Urinary bladder (tissue), 4 donors: ENCODE data around the gene PCDHGB5. TPM values are rescaled to one million over a fixed set of nuclear protein-coding genes. Genes with fewer than 3 reads are reported as not detected.
"Not testable (repeated sequence)": the region's sequence is repeated elsewhere in the genome, so short reads cannot be mapped to it uniquely, and the experiment has no call there.

Source experiments
- DNase-seq: peaks from one replicate; pipeline ENCODE4 v3.0.0-alpha.2; 2015; ENCODE audit errors: extremely low spot score
- H3K27ac ChIP-seq: one replicate; pipeline ENCODE4 v1.5.1; 2013; ENCODE audit warnings: low read depth, mild to moderate bottlenecking, moderate library complexity
- H3K36me3 ChIP-seq: one replicate; pipeline ENCODE4 v1.6.1; 2013; ENCODE audit warnings: mild to moderate bottlenecking, moderate library complexity; ENCODE audit not compliant: insufficient read depth
- H3K4me1 ChIP-seq: one replicate; pipeline ENCODE4 v1.6.1; 2013; ENCODE audit warnings: mild to moderate bottlenecking, moderate library complexity; ENCODE audit not compliant: insufficient read depth
- H3K4me3 ChIP-seq: one replicate; pipeline ENCODE4 v1.5.1; 2013; ENCODE audit warnings: low read depth, low read length
- WGBS: extraction: QIAGEN DNeasy Blood & Tissue Kit; methylation state at CpG from one replicate; pipeline ENCODE4 v1.1.7; 2013; 5-methylcytosine and 5-hydroxymethylcytosine counted together
- polyA plus RNA-seq: library from polyadenylated mRNA; stranded (reverse); fragments of 200-250 nt; gene quantifications from one replicate; pipeline ENCODE4 v1.2.3, GENCODE V29; 2013
- total RNA-seq: library from RNA; depleted of rRNA; stranded (reverse); fragments of >200 nt; gene quantifications from one replicate; pipeline ENCODE4 v1.2.3, GENCODE V29; 2014
- donor health status: healthy with polysubstance abuse.
- donor health status: healthy.

The PCDHGB5 gene
- total and polyA plus RNA-seq, 2 donors, result 4.7 to 13.5 TPM

GRCh38 chr5:141431286-141431685, 33.5 kb downstream of the PCDHGB5 start:
- no peak overlapping the region for H3K27ac ChIP-seq
- DNase-seq, result no peak
- no peaks in the 10 kb centered on the region for H3K4me1 ChIP-seq
- H3K36me3 ChIP-seq, result no peaks in the 10 kb centered on the region
- WGBS, result 14% methylated on average over 37 of the region's 37 CpGs
- H3K4me3 ChIP-seq, result peak overlapping the region; percentile 0

DNA sequence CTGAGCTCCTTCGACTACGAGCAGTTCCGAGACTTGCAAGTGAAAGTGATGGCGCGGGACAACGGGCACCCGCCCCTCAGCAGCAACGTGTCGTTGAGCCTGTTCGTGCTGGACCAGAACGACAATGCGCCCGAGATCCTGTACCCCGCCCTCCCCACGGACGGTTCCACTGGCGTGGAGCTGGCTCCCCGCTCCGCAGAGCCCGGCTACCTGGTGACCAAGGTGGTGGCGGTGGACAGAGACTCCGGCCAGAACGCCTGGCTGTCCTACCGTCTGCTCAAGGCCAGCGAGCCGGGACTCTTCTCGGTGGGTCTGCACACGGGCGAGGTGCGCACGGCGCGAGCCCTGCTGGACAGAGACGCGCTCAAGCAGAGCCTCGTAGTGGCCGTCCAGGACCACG, 34.6 kb downstream of the PCDHGB5 start:
- H3K36me3 ChIP-seq, H3K4me1 ChIP-seq, H3K4me3 ChIP-seq, H3K27ac ChIP-seq, DNase-seq: not testable (repeated sequence)
- 34% methylated on average over 37 of the region's 38 CpGs for WGBS

DNA sequence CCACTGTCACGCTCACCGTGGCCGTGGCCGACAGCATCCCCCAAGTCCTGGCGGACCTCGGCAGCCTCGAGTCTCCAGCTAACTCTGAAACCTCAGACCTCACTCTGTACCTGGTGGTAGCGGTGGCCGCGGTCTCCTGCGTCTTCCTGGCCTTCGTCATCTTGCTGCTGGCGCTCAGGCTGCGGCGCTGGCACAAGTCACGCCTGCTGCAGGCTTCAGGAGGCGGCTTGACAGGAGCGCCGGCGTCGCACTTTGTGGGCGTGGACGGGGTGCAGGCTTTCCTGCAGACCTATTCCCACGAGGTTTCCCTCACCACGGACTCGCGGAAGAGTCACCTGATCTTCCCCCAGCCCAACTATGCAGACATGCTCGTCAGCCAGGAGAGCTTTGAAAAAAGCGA, 35.0 kb downstream of the PCDHGB5 start:
- H3K27ac ChIP-seq, result not testable (repeated sequence)

DNA sequence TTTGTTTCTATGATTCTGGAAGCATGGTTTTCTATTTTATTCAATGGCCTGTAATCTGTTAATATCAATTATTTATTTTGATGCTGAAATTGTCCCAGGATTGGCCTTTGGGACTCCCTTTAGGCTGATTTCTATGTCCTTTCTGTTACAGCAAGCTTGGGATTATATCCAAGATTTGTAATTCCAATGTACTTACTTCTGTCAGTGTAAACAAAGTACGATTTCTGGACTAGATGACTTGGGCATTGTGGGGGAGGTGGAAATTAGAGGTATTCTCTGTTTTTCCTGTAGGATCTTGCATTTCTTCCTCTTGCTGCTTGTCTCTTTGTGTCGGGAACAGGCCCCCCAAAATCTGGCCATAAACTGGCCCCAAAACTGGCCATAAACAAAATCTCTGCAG, 36.3 kb downstream of the PCDHGB5 start:
- H3K4me3 ChIP-seq, result no peak overlapping the region
- no peaks in the 10 kb centered on the region for H3K4me1 ChIP-seq
- H3K36me3 ChIP-seq, result no peaks in the 10 kb centered on the region
- no peak overlapping the region for H3K27ac ChIP-seq
- no peak for DNase-seq
- WGBS, result 76% methylated on average over 2 of the region's 2 CpGs

More for the DNA sequence above, 35.0 kb downstream of the PCDHGB5 start:
- H3K36me3 ChIP-seq, H3K4me3 ChIP-seq, DNase-seq, H3K4me1 ChIP-seq: not testable (repeated sequence)
- 25% methylated on average over 29 of the region's 29 CpGs for WGBS

DNA sequence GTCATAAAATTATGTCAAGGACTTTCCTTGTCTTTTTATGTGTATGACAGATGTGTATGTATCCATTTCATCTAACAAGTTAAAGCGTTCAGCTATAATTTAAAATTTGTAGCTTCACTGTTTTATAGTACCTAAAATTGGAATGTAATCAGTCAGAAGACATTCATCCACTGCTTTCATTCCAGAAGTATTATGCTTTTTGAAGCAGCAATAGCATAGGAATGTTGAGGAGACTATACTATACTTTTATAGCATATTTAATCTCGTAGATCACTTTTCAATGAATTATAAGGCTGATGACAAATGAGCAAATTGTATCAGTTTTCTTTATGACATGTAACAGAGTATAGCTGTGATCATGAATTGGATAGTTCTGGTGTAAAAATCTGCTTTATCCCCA, 39.5 kb downstream of the PCDHGB5 start:
- H3K36me3 ChIP-seq, result no peaks in the 10 kb centered on the region
- 92% methylated on average over 2 of the region's 2 CpGs for WGBS
- no peak overlapping the region for H3K27ac ChIP-seq
- no peaks in the 10 kb centered on the region for H3K4me1 ChIP-seq
- DNase-seq, result no peak
- H3K4me3 ChIP-seq, result no peak overlapping the region

- no peaks in the 10 kb centered on the region for H3K4me1 ChIP-seq
- H3K4me3 ChIP-seq, result no peak overlapping the region
- no peaks in the 10 kb centered on the region for H3K36me3 ChIP-seq
- no peak for DNase-seq
- WGBS, result 62% methylated on average over 10 of the region's 10 CpGs
- no peak overlapping the region for H3K27ac ChIP-seq
These were observed 41.8 kb downstream of the PCDHGB5 start for GRCh38 chr5:141439411-141440141.

GRCh38 chr5:141440341-141440740, 42.6 kb downstream of the PCDHGB5 start:
- DNase-seq, result no peak
- Histone ChIP-seq H3K4me3 (no peak overlapping the region), H3K36me3 (no peaks in the 10 kb centered on the region), H3K4me1 (no peaks in the 10 kb centered on the region), H3K27ac (no peak overlapping the region)
- 95% methylated on average over 9 of the region's 9 CpGs for WGBS

DNA sequence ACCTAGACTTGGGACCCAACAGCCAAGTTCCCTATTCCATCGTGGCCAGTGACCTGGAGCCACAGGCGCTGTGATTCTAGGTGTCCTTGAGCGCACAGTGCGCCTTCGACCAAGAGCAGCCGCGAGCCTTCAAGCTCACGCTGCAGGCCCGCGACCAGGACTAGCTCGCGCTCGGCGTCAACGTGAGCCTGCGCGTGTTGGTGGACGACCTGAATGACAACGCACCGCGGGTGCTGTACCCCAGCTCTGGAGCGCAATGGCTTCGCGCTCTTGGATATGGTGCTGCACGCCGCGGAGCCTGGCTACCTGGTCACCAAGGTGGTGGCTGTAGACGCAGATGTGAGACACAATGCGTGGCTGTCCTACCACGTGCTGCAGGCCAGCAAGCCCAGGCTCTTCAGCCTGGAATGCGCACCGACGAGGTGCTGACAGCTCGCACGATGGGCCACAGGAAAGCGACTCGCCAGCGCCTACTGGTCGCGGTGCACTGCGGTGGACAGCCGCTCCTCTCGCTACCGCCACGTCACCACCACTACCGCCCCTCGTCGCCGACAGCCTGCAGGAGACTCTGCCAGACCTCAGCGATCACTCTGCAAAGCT, 43.9 kb downstream of the PCDHGB5 start:
- DNase-seq, result no peak
- no peaks in the 10 kb centered on the region for H3K36me3 ChIP-seq
- H3K4me1 ChIP-seq, result no peaks in the 10 kb centered on the region
- no peak overlapping the region for H3K4me3 ChIP-seq
- H3K27ac ChIP-seq, result no peak overlapping the region
- 44% methylated on average over 50 of the region's 50 CpGs for WGBS

Other genes with a start within 250 kb of the PCDHGB5 start
Only the 30 nearest of the 37 such genes appear.
- gene PCDHB9, start 210.8 kb upstream of the PCDHGB5 start, total RNA-seq, result 2.4 TPM
- 1.2 TPM for gene PCDHB9, start 210.8 kb upstream of the PCDHGB5 start, polyA plus RNA-seq
- gene PCDHB10, start 205.6 kb upstream of the PCDHGB5 start, total RNA-seq, result 5.0 TPM
- 5.1 TPM for gene PCDHB10, start 205.6 kb upstream of the PCDHGB5 start, polyA plus RNA-seq
- gene PCDHB11, start 198.3 kb upstream of the PCDHGB5 start, total RNA-seq, result 7.3 TPM
- 2.8 TPM for gene PCDHB11, start 198.3 kb upstream of the PCDHGB5 start, polyA plus RNA-seq
- 6.9 TPM for gene PCDHB12, start 189.2 kb upstream of the PCDHGB5 start, total RNA-seq
- gene PCDHB12, start 189.2 kb upstream of the PCDHGB5 start, polyA plus RNA-seq, result 3.4 TPM
- 5.9 TPM for gene PCDHB13, start 184.0 kb upstream of the PCDHGB5 start, total RNA-seq
- gene PCDHB13, start 184.0 kb upstream of the PCDHGB5 start, polyA plus RNA-seq, result 2.5 TPM
- gene PCDHB14, start 174.6 kb upstream of the PCDHGB5 start, total RNA-seq, result 10.1 TPM
- gene PCDHB14, start 174.6 kb upstream of the PCDHGB5 start, polyA plus RNA-seq, result 8.2 TPM
- gene PCDHB15, start 152.6 kb upstream of the PCDHGB5 start, total RNA-seq, result 7.8 TPM
- gene PCDHB15, start 152.6 kb upstream of the PCDHGB5 start, polyA plus RNA-seq, result 7.3 TPM
- 0.69 TPM for gene SLC25A2, start 93.9 kb upstream of the PCDHGB5 start, total RNA-seq
- gene SLC25A2, start 93.9 kb upstream of the PCDHGB5 start, polyA plus RNA-seq, result not detected
- 85.9 TPM for gene TAF7, start 77.2 kb upstream of the PCDHGB5 start, total RNA-seq
- gene TAF7, start 77.2 kb upstream of the PCDHGB5 start, polyA plus RNA-seq, result 100 TPM
- 1.2 TPM for gene PCDHGA1, start 67.4 kb upstream of the PCDHGB5 start, total RNA-seq
- gene PCDHGA1, start 67.4 kb upstream of the PCDHGB5 start, polyA plus RNA-seq, result 1.2 TPM
- 5.7 TPM for gene PCDHGA2, start 59.2 kb upstream of the PCDHGB5 start, total RNA-seq
- 4.1 TPM for gene PCDHGA2, start 59.2 kb upstream of the PCDHGB5 start, polyA plus RNA-seq
- gene PCDHGA3, start 54.1 kb upstream of the PCDHGB5 start, total RNA-seq, result 4.6 TPM
- 1.6 TPM for gene PCDHGA3, start 54.1 kb upstream of the PCDHGB5 start, polyA plus RNA-seq
- 5.7 TPM for gene PCDHGB1, start 47.8 kb upstream of the PCDHGB5 start, total RNA-seq
- gene PCDHGB1, start 47.8 kb upstream of the PCDHGB5 start, polyA plus RNA-seq, result 0.47 TPM
- 5.8 TPM for gene PCDHGA4, start 42.9 kb upstream of the PCDHGB5 start, total RNA-seq
- 2.2 TPM for gene PCDHGA4, start 42.9 kb upstream of the PCDHGB5 start, polyA plus RNA-seq
- gene PCDHGB2, start 38.0 kb upstream of the PCDHGB5 start, total RNA-seq, result 7.9 TPM
- 2.2 TPM for gene PCDHGB2, start 38.0 kb upstream of the PCDHGB5 start, polyA plus RNA-seq
- gene PCDHGA5, start 33.8 kb upstream of the PCDHGB5 start, total RNA-seq, result 7.0 TPM
- 2.6 TPM for gene PCDHGA5, start 33.8 kb upstream of the PCDHGB5 start, polyA plus RNA-seq
- 7.3 TPM for gene PCDHGB3, start 27.7 kb upstream of the PCDHGB5 start, total RNA-seq
- gene PCDHGB3, start 27.7 kb upstream of the PCDHGB5 start, polyA plus RNA-seq, result 1.4 TPM
- 9.6 TPM for gene PCDHGA6, start 24.1 kb upstream of the PCDHGB5 start, total RNA-seq
- gene PCDHGA6, start 24.1 kb upstream of the PCDHGB5 start, polyA plus RNA-seq, result 3.7 TPM
- gene PCDHGA7, start 15.2 kb upstream of the PCDHGB5 start, total RNA-seq, result 6.9 TPM
- gene PCDHGA7, start 15.2 kb upstream of the PCDHGB5 start, polyA plus RNA-seq, result 1.9 TPM
- 11.7 TPM for gene PCDHGB4, start 10.2 kb upstream of the PCDHGB5 start, total RNA-seq
- 2.4 TPM for gene PCDHGB4, start 10.2 kb upstream of the PCDHGB5 start, polyA plus RNA-seq
- 9.1 TPM for gene PCDHGA8, start 5.3 kb upstream of the PCDHGB5 start, total RNA-seq
- gene PCDHGA8, start 5.3 kb upstream of the PCDHGB5 start, polyA plus RNA-seq, result 0.25 TPM
- 12.5 TPM for gene PCDHGA9, start 4.8 kb downstream of the PCDHGB5 start, total RNA-seq
- 3.1 TPM for gene PCDHGA9, start 4.8 kb downstream of the PCDHGB5 start, polyA plus RNA-seq
- 12.0 TPM for gene PCDHGB6, start 10.1 kb downstream of the PCDHGB5 start, total RNA-seq
- 5.0 TPM for gene PCDHGB6, start 10.1 kb downstream of the PCDHGB5 start, polyA plus RNA-seq
- gene PCDHGA10, start 15.0 kb downstream of the PCDHGB5 start, total RNA-seq, result 12.3 TPM
- gene PCDHGA10, start 15.0 kb downstream of the PCDHGB5 start, polyA plus RNA-seq, result 1.6 TPM
- 10.4 TPM for gene PCDHGB7, start 19.7 kb downstream of the PCDHGB5 start, total RNA-seq
- gene PCDHGB7, start 19.7 kb downstream of the PCDHGB5 start, polyA plus RNA-seq, result 11.7 TPM
- 12.5 TPM for gene PCDHGA11, start 23.1 kb downstream of the PCDHGB5 start, total RNA-seq
- 1.9 TPM for gene PCDHGA11, start 23.1 kb downstream of the PCDHGB5 start, polyA plus RNA-seq
- 7.8 TPM for gene PCDHGA12, start 32.6 kb downstream of the PCDHGB5 start, total RNA-seq
- gene PCDHGA12, start 32.6 kb downstream of the PCDHGB5 start, polyA plus RNA-seq, result 2.9 TPM
- gene PCDHGC3, start 78.0 kb downstream of the PCDHGB5 start, total RNA-seq, result 62.8 TPM
- 101 TPM for gene PCDHGC3, start 78.0 kb downstream of the PCDHGB5 start, polyA plus RNA-seq
- 6.8 TPM for gene PCDHGC4, start 87.1 kb downstream of the PCDHGB5 start, total RNA-seq
- 0.23 TPM for gene PCDHGC4, start 87.1 kb downstream of the PCDHGB5 start, polyA plus RNA-seq
- 3.7 TPM for gene PCDHGC5, start 91.1 kb downstream of the PCDHGB5 start, total RNA-seq
- gene PCDHGC5, start 91.1 kb downstream of the PCDHGB5 start, polyA plus RNA-seq, result 0.29 TPM